ENCODE results near the gene RAP1GDS1.
"Not testable (repeated sequence)": the region's sequence is repeated elsewhere in the genome, so short reads cannot be mapped to it uniquely, and the experiment has no call there.

Gene RAP1GDS1

GRCh38 chr4:98285676-98286075 is 24.5 kb downstream of the RAP1GDS1 start:
- no peak for DNase-seq (ENCODE audit: extremely low read depth in 1 of 2, low read depth in 1 of 2)

GRCh38 chr4:98287328-98287727 is 26.1 kb downstream of the RAP1GDS1 start:
- no peak for DNase-seq (ENCODE audit: extremely low read depth in 1 of 2, low read depth in 1 of 2)

- DNase-seq (ENCODE audit: extremely low read depth in 1 of 2, low read depth in 1 of 2) = not testable (repeated sequence)
These were observed 27.5 kb downstream of the RAP1GDS1 start for GRCh38 chr4:98288671-98289070.

- no peak for DNase-seq (ENCODE audit: extremely low read depth in 1 of 2, low read depth in 1 of 2)
These were observed 28.2 kb downstream of the RAP1GDS1 start for GRCh38 chr4:98289375-98289774.

- no peak for DNase-seq (ENCODE audit: extremely low read depth in 1 of 2, low read depth in 1 of 2)
These were observed 29.3 kb downstream of the RAP1GDS1 start for GRCh38 chr4:98290511-98290910.

GRCh38 chr4:98293104-98293887 is 32.1 kb downstream of the RAP1GDS1 start:
- DNase-seq (ENCODE audit: extremely low read depth in 1 of 2, low read depth in 1 of 2) = peak in 1 of 2 donors; percentile 5

GRCh38 chr4:98298022-98298421 is 36.8 kb downstream of the RAP1GDS1 start:
- DNase-seq (ENCODE audit: extremely low read depth in 1 of 2, low read depth in 1 of 2) = no peak

- DNase-seq (ENCODE audit: extremely low read depth in 1 of 2, low read depth in 1 of 2) = no peak
These were observed 39.5 kb downstream of the RAP1GDS1 start for GRCh38 chr4:98300706-98301105.

GRCh38 chr4:98305576-98305975 is 44.4 kb downstream of the RAP1GDS1 start:
- no peak for DNase-seq (ENCODE audit: extremely low read depth in 1 of 2, low read depth in 1 of 2)

GRCh38 chr4:98310867-98311266 is 49.7 kb downstream of the RAP1GDS1 start:
- no peak for DNase-seq (ENCODE audit: extremely low read depth in 1 of 2, low read depth in 1 of 2)

GRCh38 chr4:98311656-98312055 is 50.5 kb downstream of the RAP1GDS1 start:
- no peak for DNase-seq (ENCODE audit: extremely low read depth in 1 of 2, low read depth in 1 of 2)

GRCh38 chr4:98314791-98315565 is 53.8 kb downstream of the RAP1GDS1 start:
- DNase-seq (ENCODE audit: extremely low read depth in 1 of 2, low read depth in 1 of 2) = no peak

GRCh38 chr4:98318521-98318920 is 57.3 kb downstream of the RAP1GDS1 start:
- no peak for DNase-seq (ENCODE audit: extremely low read depth in 1 of 2, low read depth in 1 of 2)

GRCh38 chr4:98319021-98319420 is 57.8 kb downstream of the RAP1GDS1 start:
- no peak for DNase-seq (ENCODE audit: extremely low read depth in 1 of 2, low read depth in 1 of 2)

- no peak for DNase-seq (ENCODE audit: extremely low read depth in 1 of 2, low read depth in 1 of 2)
These were observed 65.0 kb downstream of the RAP1GDS1 start for GRCh38 chr4:98326168-98326567.

GRCh38 chr4:98327694-98328093 is 66.5 kb downstream of the RAP1GDS1 start:
- no peak for DNase-seq (ENCODE audit: extremely low read depth in 1 of 2, low read depth in 1 of 2)

GRCh38 chr4:98329879-98330640 is 68.9 kb downstream of the RAP1GDS1 start:
- DNase-seq (ENCODE audit: extremely low read depth in 1 of 2, low read depth in 1 of 2) = not testable (repeated sequence)

GRCh38 chr4:98332017-98332416 is 70.8 kb downstream of the RAP1GDS1 start:
- no peak for DNase-seq (ENCODE audit: extremely low read depth in 1 of 2, low read depth in 1 of 2)

GRCh38 chr4:98334461-98334860 is 73.3 kb downstream of the RAP1GDS1 start:
- DNase-seq (ENCODE audit: extremely low read depth in 1 of 2, low read depth in 1 of 2) = no peak

- DNase-seq (ENCODE audit: extremely low read depth in 1 of 2, low read depth in 1 of 2) = no peak
These were observed 77.7 kb downstream of the RAP1GDS1 start for GRCh38 chr4:98338761-98339438.

GRCh38 chr4:98341309-98341708 is 80.1 kb downstream of the RAP1GDS1 start:
- no peak for DNase-seq (ENCODE audit: extremely low read depth in 1 of 2, low read depth in 1 of 2)
